ENCODE measurements around the gene GABRB3.
A peak's percentile ranks its signal among the peaks of the same experiment; 100 is the strongest.

The GABRB3 gene

GRCh38 chr15:26628071-26628470 is 144.8 kb downstream of the GABRB3 start:
- peak overlapping the region; percentile 53 for H3K4me3 ChIP-seq (ENCODE audit: low read length)
- no peaks in the 10 kb centered on the region for H3K9me3 ChIP-seq (ENCODE audit: control insufficient read depth, low read length)
- DNase-seq (ENCODE audit: low read depth) = no peak

DNA sequence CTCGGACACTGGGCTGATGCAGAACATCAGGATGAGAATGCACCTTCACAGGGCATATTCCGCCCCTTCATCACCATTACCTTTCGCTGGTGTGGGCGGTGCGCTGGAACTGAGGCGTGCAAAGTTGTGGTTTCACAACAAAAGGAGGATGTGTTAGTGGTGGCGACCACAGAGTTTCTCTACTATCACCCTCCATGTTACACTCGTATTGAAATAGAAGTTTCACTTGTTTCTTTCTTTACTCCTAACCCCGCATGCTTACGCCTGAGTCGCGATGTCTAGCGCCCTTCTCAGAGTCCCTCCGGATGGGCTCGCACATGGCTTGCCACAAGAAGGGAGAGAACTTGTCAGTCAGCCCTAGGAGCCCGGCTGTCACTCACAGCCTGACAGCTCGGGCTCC is 148.7 kb downstream of the GABRB3 start:
- Histone ChIP-seq H3K4me1 (ENCODE audit: control insufficient read depth, insufficient read depth, low read length) (no peaks in the 10 kb centered on the region), H3K36me3 (ENCODE audit: control insufficient read depth, insufficient read depth, low read length, severe bottlenecking) (no peaks in the 10 kb centered on the region), H3K4me3 (ENCODE audit: low read length) (no peak overlapping the region), H3K27me3 (replicated peaks; ENCODE audit: control insufficient read depth, insufficient read depth, low read length) (no peaks in the 10 kb centered on the region), H3K9me3 (ENCODE audit: control insufficient read depth, low read length) (no peaks in the 10 kb centered on the region), H3K9ac (ENCODE audit: low read length) (no peak overlapping the region)
- no peak for DNase-seq (ENCODE audit: low read depth)

More at GRCh38 chr15:26628071-26628470, 144.8 kb downstream of the GABRB3 start:
- Histone ChIP-seq H3K36me3 (ENCODE audit: control insufficient read depth, insufficient read depth, low read length, severe bottlenecking) (no peaks in the 10 kb centered on the region), H3K4me1 (ENCODE audit: control insufficient read depth, insufficient read depth, low read length) (no peaks in the 10 kb centered on the region), H3K27me3 (replicated peaks; ENCODE audit: control insufficient read depth, insufficient read depth, low read length) (no peaks in the 10 kb centered on the region), H3K9ac (ENCODE audit: low read length) (no peak overlapping the region)

DNA sequence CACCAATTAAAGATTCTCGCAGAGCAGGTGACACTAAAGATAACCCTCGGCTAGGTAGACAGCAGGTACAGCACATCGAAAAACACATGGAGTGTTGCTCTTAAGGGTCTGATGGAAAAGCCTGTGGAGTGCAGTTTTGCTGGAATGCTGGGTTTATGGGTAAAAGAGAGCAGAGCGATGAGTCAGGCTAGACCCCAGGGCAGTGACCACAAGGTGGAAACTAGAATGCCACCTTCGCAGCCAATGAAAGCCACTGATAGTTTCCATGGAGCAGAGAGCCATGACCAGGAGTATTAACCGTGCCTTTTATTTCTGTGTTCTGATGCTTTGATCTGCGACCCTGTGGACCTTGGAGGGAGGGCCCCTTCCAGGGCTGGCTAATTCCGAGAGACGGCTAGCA is 149.8 kb downstream of the GABRB3 start:
- DNase-seq (ENCODE audit: low read depth) = no peak
- H3K9ac ChIP-seq (ENCODE audit: low read length) = no peak overlapping the region
- H3K27me3 ChIP-seq (replicated peaks; ENCODE audit: control insufficient read depth, insufficient read depth, low read length) = no peaks in the 10 kb centered on the region
- H3K4me1 ChIP-seq (ENCODE audit: control insufficient read depth, insufficient read depth, low read length) = no peaks in the 10 kb centered on the region
- H3K4me3 ChIP-seq (ENCODE audit: low read length) = no peak overlapping the region
- no peaks in the 10 kb centered on the region for H3K9me3 ChIP-seq (ENCODE audit: control insufficient read depth, low read length)
- no peaks in the 10 kb centered on the region for H3K36me3 ChIP-seq (ENCODE audit: control insufficient read depth, insufficient read depth, low read length, severe bottlenecking)

DNA sequence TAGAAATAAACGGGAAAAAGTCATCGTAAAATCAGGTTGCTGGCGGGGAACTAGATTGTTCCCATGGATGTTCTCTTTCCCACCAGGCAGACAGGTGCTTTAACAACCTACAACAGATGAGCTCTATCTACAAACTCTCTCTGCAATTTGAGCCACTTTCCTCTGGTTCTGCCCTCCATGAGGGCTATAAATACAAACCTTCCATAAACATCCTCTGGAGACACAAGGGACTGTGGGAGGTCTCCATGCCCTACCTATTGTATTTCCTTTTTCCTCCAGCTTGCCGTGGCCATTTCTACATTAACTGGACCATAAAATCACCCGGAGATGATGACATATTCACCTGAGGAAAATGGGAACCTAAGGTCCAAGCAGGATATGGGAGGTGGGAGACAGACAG is 151.1 kb downstream of the GABRB3 start:
- H3K4me3 ChIP-seq (ENCODE audit: low read length) = no peak overlapping the region
- H3K36me3 ChIP-seq (ENCODE audit: control insufficient read depth, insufficient read depth, low read length, severe bottlenecking) = no peaks in the 10 kb centered on the region

DNA sequence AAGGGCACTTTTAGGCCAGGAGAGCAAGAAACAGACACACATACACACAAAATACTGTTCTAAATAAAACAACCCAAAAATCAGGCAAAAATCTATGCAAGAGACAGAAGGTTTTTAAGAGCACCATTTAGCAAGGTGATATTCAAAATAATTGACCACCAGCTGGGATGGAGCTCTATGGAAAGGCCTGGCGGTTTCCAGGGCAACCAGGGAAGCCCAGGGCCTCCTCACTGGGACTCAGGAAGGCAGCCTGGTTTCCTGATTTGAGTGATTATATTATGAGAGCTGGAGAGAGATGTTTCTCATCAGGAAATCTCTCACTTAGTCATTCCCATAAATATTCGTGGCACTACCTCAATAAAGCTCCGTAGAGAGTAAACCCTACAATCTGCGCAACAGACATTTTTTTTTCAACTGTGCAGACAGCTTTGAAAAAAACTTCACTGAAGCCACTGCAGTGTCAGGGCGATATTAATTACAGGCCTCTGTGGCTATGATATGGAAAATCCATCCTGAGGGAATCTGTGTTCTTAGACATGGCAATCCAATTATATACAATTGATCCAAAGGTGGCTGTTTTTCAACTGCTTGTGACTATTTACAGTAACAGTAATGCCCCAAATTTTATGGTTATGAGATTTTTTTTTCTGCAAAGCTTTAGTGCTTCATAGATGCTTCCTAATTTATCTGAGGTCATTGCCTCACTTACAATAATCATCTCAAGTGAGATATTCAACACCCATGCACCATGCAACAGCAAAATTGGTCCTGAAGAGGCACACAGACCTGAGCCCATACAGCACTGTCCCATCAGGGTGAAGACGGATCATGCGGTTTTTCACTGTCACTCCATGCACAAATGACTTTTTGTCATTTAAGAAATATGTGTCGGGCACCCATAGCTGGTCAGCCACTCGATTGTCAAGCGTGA is 152.1 kb downstream of the GABRB3 start:
- H3K36me3 ChIP-seq (ENCODE audit: control insufficient read depth, insufficient read depth, low read length, severe bottlenecking) = no peaks in the 10 kb centered on the region
- no peaks in the 10 kb centered on the region for H3K4me1 ChIP-seq (ENCODE audit: control insufficient read depth, insufficient read depth, low read length)
- H3K9me3 ChIP-seq (ENCODE audit: control insufficient read depth, low read length) = no peaks in the 10 kb centered on the region
- DNase-seq (ENCODE audit: low read depth) = no peak
- H3K9ac ChIP-seq (ENCODE audit: low read length) = no peak overlapping the region
- no peak overlapping the region for H3K4me3 ChIP-seq (ENCODE audit: low read length)
- no peaks in the 10 kb centered on the region for H3K27me3 ChIP-seq (replicated peaks; ENCODE audit: control insufficient read depth, insufficient read depth, low read length)

More for the DNA sequence above, 151.1 kb downstream of the GABRB3 start:
- Histone ChIP-seq H3K9me3 (ENCODE audit: control insufficient read depth, low read length) (no peaks in the 10 kb centered on the region), H3K4me1 (ENCODE audit: control insufficient read depth, insufficient read depth, low read length) (no peaks in the 10 kb centered on the region), H3K27me3 (replicated peaks; ENCODE audit: control insufficient read depth, insufficient read depth, low read length) (no peaks in the 10 kb centered on the region), H3K9ac (ENCODE audit: low read length) (no peak overlapping the region)
- DNase-seq (ENCODE audit: low read depth) = no peak

- H3K9ac ChIP-seq (ENCODE audit: low read length) = no peak overlapping the region
- no peaks in the 10 kb centered on the region for H3K4me1 ChIP-seq (ENCODE audit: control insufficient read depth, insufficient read depth, low read length)
- H3K4me3 ChIP-seq (ENCODE audit: low read length) = no peak overlapping the region
- no peaks in the 10 kb centered on the region for H3K9me3 ChIP-seq (ENCODE audit: control insufficient read depth, low read length)
- DNase-seq (ENCODE audit: low read depth) = no peak
- H3K27me3 ChIP-seq (replicated peaks; ENCODE audit: control insufficient read depth, insufficient read depth, low read length) = no peaks in the 10 kb centered on the region
- H3K36me3 ChIP-seq (ENCODE audit: control insufficient read depth, insufficient read depth, low read length, severe bottlenecking) = no peaks in the 10 kb centered on the region
These were observed 157.0 kb downstream of the GABRB3 start for GRCh38 chr15:26615927-26616302.

DNA sequence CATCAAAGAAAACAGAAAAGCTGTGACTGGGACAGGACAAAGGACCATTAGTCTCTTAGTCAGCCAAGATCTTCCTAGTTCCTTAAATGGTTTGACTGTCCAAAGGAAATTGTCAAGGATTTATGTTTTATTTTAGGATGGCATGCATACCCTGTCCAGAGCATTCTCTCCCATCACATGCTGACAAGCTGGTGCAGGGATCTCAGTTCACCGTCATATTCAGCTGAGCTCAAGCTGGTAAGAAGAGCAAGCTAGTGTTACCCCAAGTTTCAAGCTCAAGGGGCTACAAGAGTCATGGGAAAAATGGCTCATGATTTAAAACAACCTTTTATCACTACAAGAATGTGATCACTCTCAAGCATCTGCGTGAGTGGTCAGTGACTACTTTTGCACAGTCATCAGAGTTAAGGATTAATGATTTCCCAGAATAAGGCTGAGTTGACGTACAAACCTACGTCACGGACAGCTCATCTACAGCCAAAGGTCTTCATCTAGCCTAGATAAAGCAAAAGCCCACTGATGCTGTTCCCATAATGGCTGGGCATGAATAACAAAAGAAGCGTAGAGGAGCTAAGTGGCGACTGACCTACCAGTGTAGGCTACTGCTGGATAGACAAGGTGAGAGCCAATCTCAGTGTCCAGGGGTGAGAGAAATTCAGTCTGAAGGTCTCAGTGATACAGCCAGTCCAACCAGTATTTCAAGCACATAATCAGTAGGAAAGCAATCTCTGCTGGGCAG is 157.5 kb downstream of the GABRB3 start:
- H3K4me3 ChIP-seq (ENCODE audit: low read length) = no peak overlapping the region
- H3K36me3 ChIP-seq (ENCODE audit: control insufficient read depth, insufficient read depth, low read length, severe bottlenecking) = no peaks in the 10 kb centered on the region
- no peaks in the 10 kb centered on the region for H3K27me3 ChIP-seq (replicated peaks; ENCODE audit: control insufficient read depth, insufficient read depth, low read length)
- H3K9ac ChIP-seq (ENCODE audit: low read length) = no peak overlapping the region
- no peaks in the 10 kb centered on the region for H3K9me3 ChIP-seq (ENCODE audit: control insufficient read depth, low read length)
- DNase-seq (ENCODE audit: low read depth) = no peak
- no peaks in the 10 kb centered on the region for H3K4me1 ChIP-seq (ENCODE audit: control insufficient read depth, insufficient read depth, low read length)

GRCh38 chr15:26614734-26615133 is 158.1 kb downstream of the GABRB3 start:
- Histone ChIP-seq H3K4me1 (ENCODE audit: control insufficient read depth, insufficient read depth, low read length) (no peaks in the 10 kb centered on the region), H3K9ac (ENCODE audit: low read length) (no peak overlapping the region), H3K27me3 (replicated peaks; ENCODE audit: control insufficient read depth, insufficient read depth, low read length) (no peaks in the 10 kb centered on the region), H3K9me3 (ENCODE audit: control insufficient read depth, low read length) (peaks cover 3% of the 10 kb centered on the region), H3K4me3 (ENCODE audit: low read length) (no peak overlapping the region), H3K36me3 (ENCODE audit: control insufficient read depth, insufficient read depth, low read length, severe bottlenecking) (no peaks in the 10 kb centered on the region)
- no peak for DNase-seq (ENCODE audit: low read depth)

DNA sequence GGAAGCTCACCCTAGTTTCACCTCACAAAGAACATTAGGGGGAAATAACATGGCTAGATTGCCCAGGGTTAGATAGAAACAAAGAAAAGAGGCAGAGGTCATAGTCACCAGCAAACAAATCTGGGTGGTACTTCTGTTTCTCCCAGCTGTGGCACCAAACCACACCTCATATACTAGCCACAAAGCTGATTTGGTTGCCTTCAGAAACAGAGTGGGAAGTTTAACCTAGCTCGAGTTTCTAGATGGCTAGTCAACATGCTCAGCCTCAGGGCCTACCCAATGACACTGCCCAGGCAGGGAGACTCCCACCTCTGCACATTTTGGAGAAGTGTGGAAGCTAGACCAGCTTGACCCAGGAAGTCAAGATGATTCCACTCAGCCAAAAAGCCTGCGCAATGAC is 174.2 kb downstream of the GABRB3 start:
- Histone ChIP-seq H3K4me3 (ENCODE audit: low read length) (no peak overlapping the region), H3K9me3 (ENCODE audit: control insufficient read depth, low read length) (peaks cover 9% of the 10 kb centered on the region), H3K36me3 (ENCODE audit: control insufficient read depth, insufficient read depth, low read length, severe bottlenecking) (no peaks in the 10 kb centered on the region), H3K4me1 (ENCODE audit: control insufficient read depth, insufficient read depth, low read length) (no peaks in the 10 kb centered on the region), H3K27me3 (replicated peaks; ENCODE audit: control insufficient read depth, insufficient read depth, low read length) (no peaks in the 10 kb centered on the region), H3K9ac (ENCODE audit: low read length) (no peak overlapping the region)
- DNase-seq (ENCODE audit: low read depth) = no peak

DNA sequence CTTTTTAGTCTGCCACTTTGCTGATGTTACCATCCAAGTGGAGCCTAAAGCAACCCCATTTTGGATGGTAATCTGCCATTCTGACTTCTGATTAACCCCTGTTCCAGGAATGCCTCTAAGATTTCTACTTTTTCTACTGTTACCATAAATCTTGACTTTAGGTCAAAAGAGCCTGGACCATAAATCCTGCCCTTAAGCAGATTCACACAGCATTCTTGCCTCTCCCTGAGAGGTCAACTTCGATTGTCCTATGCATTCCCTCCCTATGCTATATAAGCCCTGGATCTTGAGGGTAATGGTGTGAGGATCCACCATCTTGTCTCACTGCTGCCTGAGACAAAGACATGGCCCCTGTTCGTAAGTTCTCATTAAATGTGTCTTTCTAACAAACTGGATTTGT is 177.3 kb downstream of the GABRB3 start:
- Histone ChIP-seq H3K27me3 (replicated peaks; ENCODE audit: control insufficient read depth, insufficient read depth, low read length) (no peaks in the 10 kb centered on the region), H3K9me3 (ENCODE audit: control insufficient read depth, low read length) (peaks cover 3% of the 10 kb centered on the region), H3K4me3 (ENCODE audit: low read length) (no peak overlapping the region), H3K4me1 (ENCODE audit: control insufficient read depth, insufficient read depth, low read length) (no peaks in the 10 kb centered on the region), H3K36me3 (ENCODE audit: control insufficient read depth, insufficient read depth, low read length, severe bottlenecking) (no peaks in the 10 kb centered on the region), H3K9ac (ENCODE audit: low read length) (no peak overlapping the region)
- DNase-seq (ENCODE audit: low read depth) = no peak

- H3K9ac ChIP-seq (ENCODE audit: low read length) = no peak overlapping the region
- no peaks in the 10 kb centered on the region for H3K9me3 ChIP-seq (ENCODE audit: control insufficient read depth, low read length)
- no peak for DNase-seq (ENCODE audit: low read depth)
- H3K4me1 ChIP-seq (ENCODE audit: control insufficient read depth, insufficient read depth, low read length) = no peaks in the 10 kb centered on the region
- H3K4me3 ChIP-seq (ENCODE audit: low read length) = no peak overlapping the region
- H3K36me3 ChIP-seq (ENCODE audit: control insufficient read depth, insufficient read depth, low read length, severe bottlenecking) = no peaks in the 10 kb centered on the region
- H3K27me3 ChIP-seq (replicated peaks; ENCODE audit: control insufficient read depth, insufficient read depth, low read length) = no peaks in the 10 kb centered on the region
These were observed 182.2 kb downstream of the GABRB3 start for GRCh38 chr15:26590676-26591075.

All from adipocyte (in vitro differentiated cells).